Testis (tissue), 3 donors: ENCODE measurements around the gene TPRN. TPM values are rescaled to one million over a fixed set of nuclear protein-coding genes. Genes with fewer than 3 reads are reported as not detected.

Experiments
- DNase-seq: peaks from one replicate; pipeline ENCODE4 v3.0.0-alpha.2; 2019
- H3K27ac ChIP-seq, 2 donors: fragments of 200-600 bp; sonication (generic); one replicate each; pipeline ENCODE4 v1.5.1; 2019
- H3K27me3 ChIP-seq: fragments of 200-600 bp; sonication (generic); one replicate; pipeline ENCODE4 v1.5.1; 2019
- H3K36me3 ChIP-seq: fragments of 200-600 bp; sonication (generic); one replicate; pipeline ENCODE4 v1.5.1; 2017; ENCODE audit warnings: low read depth; ENCODE audit errors: missing control alignments
- H3K4me1 ChIP-seq: fragments of 200-600 bp; sonication (generic); one replicate; pipeline ENCODE4 v1.5.1; 2019
- H3K4me3 ChIP-seq, 2 donors: fragments of 200-600 bp; sonication (generic); one replicate each; pipeline ENCODE4 v1.5.1; 2017 to 2019
- H3K9me3 ChIP-seq: fragments of 200-600 bp; sonication (generic); one replicate; pipeline ENCODE4 v1.5.1; 2017
- CTCF ChIP-seq, 3 experiments: fragments of 450-650 bp in 2 of 3; fragments of 200-600 bp in 1 of 3; sonication (generic) in 1 of 3; IDR thresholded peaks; one replicate each; pipeline ENCODE4 v1.5.1; 2016 to 2019; ENCODE audit warnings: antibody characterized with exemption in 3 of 3, mild to moderate bottlenecking in 2 of 3, moderate library complexity in 1 of 3
- POLR2A ChIP-seq: fragments of 450-650 bp; IDR thresholded peaks from one replicate; pipeline ENCODE4 v1.6.1; 2017; ENCODE audit warnings: antibody characterized with exemption, mild to moderate bottlenecking, moderate library complexity
- WGBS, 2 donors: methylation state at CpG; one replicate each; pipeline ENCODE4 v1.1.5; 2018; 5-methylcytosine and 5-hydroxymethylcytosine counted together
- intact Hi-C: fragments of 100-400 bp; cut with DNase I; formaldehyde crosslinking; loops from one replicate; pipeline ENCODE4 v1.15.1; 2023; ENCODE audit warnings: low total_unique reads
- polyA plus RNA-seq: library from polyadenylated mRNA; stranded (reverse); fragments of 350-450 nt; fragmentation: Illumina TruSeq; extraction: RNeasy Lipid Tissue Mini Kit (QIAGEN cat#74804); gene quantifications from one replicate; pipeline ENCODE4 v1.2.3, GENCODE V29; 2014; ENCODE audit warnings: low read depth, low replicate concordance; ENCODE audit not compliant: insufficient read depth
- total RNA-seq, 2 donors: library from RNA; depleted of rRNA; stranded (reverse); fragments of >200 nt; gene quantifications; one replicate each; pipeline ENCODE4 v1.2.3, GENCODE V29; 2016

The TPRN gene
- total and polyA plus RNA-seq, 3 donors from 2014 or later = 17.2 to 35.2 (median 25.9) TPM

GRCh38 chr9:137205126-137206069, 4.9 kb upstream of the TPRN start, which contains the start of the genes NDOR1 and TMEM203:
NDOR1 (plus strand) TSS chr9:137205700; CDS start chr9:137205778, 78 bp downstream.
TMEM203 (minus strand) TSS chr9:137205648; CDS start chr9:137205414, 234 bp downstream.
- no peaks in the 10 kb centered on the region for H3K36me3 ChIP-seq
- H3K4me1 ChIP-seq = peaks cover 35% of the 10 kb centered on the region
- 0 to 1% methylated on average over 26 to 63 of the region's 98 CpGs for WGBS, 2 donors
- peak within 1 kb of the TSS; percentile 8 to 61 for H3K27ac ChIP-seq
- no peaks in the 10 kb centered on the region for H3K27me3 ChIP-seq
- no peaks in the 10 kb centered on the region for H3K9me3 ChIP-seq
- H3K4me3 ChIP-seq = peak within 1 kb of the TSS; percentile 91 to 99
- DNase-seq = peak; percentile 95
- intact Hi-C loops = no loop called here
- TF ChIP-seq CTCF (IDR thresholded peaks at IDR 0.05) (no peak), POLR2A (no peak)

- H3K9me3 ChIP-seq = no peaks in the 10 kb centered on the region
- intact Hi-C loops = no loop called here
- no peak for TF ChIP-seq CTCF (IDR thresholded peaks at IDR 0.05)
- no peak for TF ChIP-seq POLR2A
- no peak for DNase-seq
- no peak overlapping the region for H3K27ac ChIP-seq
- no peaks in the 10 kb centered on the region for H3K27me3 ChIP-seq
- 11% methylated on average over 3 to 21 of the region's 21 CpGs for WGBS, 2 donors
- H3K4me3 ChIP-seq = peak overlapping the region; percentile 91 to 99
- no peaks in the 10 kb centered on the region for H3K36me3 ChIP-seq
- peaks cover 36% of the 10 kb centered on the region for H3K4me1 ChIP-seq
These were observed 4.2 kb upstream of the TPRN start for GRCh38 chr9:137204731-137205125.

GRCh38 chr9:137202966-137203365, 2.4 kb upstream of the TPRN start:
- Histone ChIP-seq H3K4me3 (no peak overlapping the region), H3K4me1 (peaks cover 53% of the 10 kb centered on the region), H3K27me3 (no peaks in the 10 kb centered on the region), H3K36me3 (no peaks in the 10 kb centered on the region), H3K27ac (no peak overlapping the region), H3K9me3 (no peaks in the 10 kb centered on the region)
- TF ChIP-seq CTCF (IDR thresholded peaks at IDR 0.05) (no peak), POLR2A (no peak)
- intact Hi-C loops = no loop called here
- WGBS, 2 donors = 68 to 77% methylated on average over 7 to 8 of the region's 8 CpGs
- no peak for DNase-seq

- 16 to 30% methylated on average over 10 to 23 of the region's 23 CpGs for WGBS, 2 donors
- TF ChIP-seq CTCF (IDR thresholded peaks at IDR 0.05) (no peak), POLR2A (no peak)
- intact Hi-C loops = no loop called here
- Histone ChIP-seq H3K4me1 (peaks cover 55% of the 10 kb centered on the region), H3K36me3 (no peaks in the 10 kb centered on the region), H3K9me3 (no peaks in the 10 kb centered on the region), H3K27ac (peak overlapping the region; percentile 55 to 71), H3K27me3 (no peaks in the 10 kb centered on the region), H3K4me3 (peak overlapping the region; percentile 64 to 72)
- no peak for DNase-seq
These were observed 796 bp upstream of the TPRN start for GRCh38 chr9:137201205-137201868.
